GM12878 (cell line): ENCODE results near the gene GDE1. TPM values are rescaled to one million over a fixed set of nuclear protein-coding genes. Genes with fewer than 3 reads are reported as not detected.
A peak's percentile ranks its signal among the peaks of the same experiment; 100 is the strongest.

Source experiments
- ATAC-seq: fragments of 200-7000 bp; cut with Tn5 transposase; 3 replicates; pipeline ENCODE4 v1.9.1; 2020; ENCODE audit warnings: mild to moderate bottlenecking, moderate library complexity
- BruUV-seq: library from RNA; stranded (reverse); fragments of 400-500 nt; replicated peaks from 2 replicates; lab custom pipeline; 2021; lab: Mats Ljungman, UMichigan
- CTCF ChIA-PET: fragments of 300-600 bp; sonication (Branson Sonifier 250); formaldehyde crosslinking; extraction: SDS; loops from one replicate; lab custom pipeline; 2021; ENCODE audit warnings: inconsistent platforms; lab: Yijun Ruan, JAX
- POLR2A ChIA-PET: fragments of 350-600 bp; formaldehyde crosslinking; extraction: SDS; loops from one replicate; lab custom pipeline; 2021; ENCODE audit warnings: inconsistent platforms; lab: Charles Lee
- RAD21 ChIA-PET: fragments of 300-600 bp; sonication (Branson Sonifier 250); formaldehyde crosslinking; loops from one replicate; lab custom pipeline; 2023; ENCODE audit warnings: antibody characterized with exemption; ENCODE audit not compliant: unreplicated experiment; lab: Charles Lee
- SMC1A ChIA-PET: fragments of 300-600 bp; sonication (Branson Sonifier 250); formaldehyde crosslinking; loops from one replicate; lab custom pipeline; 2023; ENCODE audit not compliant: unreplicated experiment, uncharacterized antibody; lab: Charles Lee
- DNase-seq: peaks from one replicate; pipeline ENCODE4 v3.0.0-alpha.2; 2011; ENCODE audit warnings: low read depth, low spot score
- FAIRE-seq: peaks from 3 replicates; lab custom pipeline; 2011; peaks lifted over from hg19 to GRCh38; lab: Jason Lieb, UNC
- H2AFZ ChIP-seq: 2 replicates; pipeline ENCODE4 v1.6.0; 2011; ENCODE audit warnings: low read depth, low read length, control low read depth; ENCODE audit not compliant: control insufficient read depth
- H3K27ac ChIP-seq: 2 replicates; pipeline ENCODE4 v1.5.1; 2011; ENCODE audit warnings: control low read depth; ENCODE audit not compliant: control insufficient read depth, insufficient read depth
- H3K27me3 ChIP-seq, 2 experiments: replicated peaks in 1 of 2; 2 replicates each; pipeline versions ENCODE4 v1.6.0 to v1.6.1; 2011; ENCODE audit warnings: low read length in 1 of 2; ENCODE audit not compliant: control insufficient read depth in 2 of 2, insufficient read depth in 2 of 2
- H3K36me3 ChIP-seq, 2 experiments: 2 replicates each; pipeline ENCODE4 v1.5.1; 2011; ENCODE audit warnings: low read length in 1 of 2; ENCODE audit not compliant: control insufficient read depth in 2 of 2, insufficient read depth in 2 of 2
- H3K4me1 ChIP-seq: 2 replicates; pipeline ENCODE4 v1.6.1; 2011; ENCODE audit warnings: mild to moderate bottlenecking, low read length, moderate library complexity, mixed read lengths; ENCODE audit not compliant: control insufficient read depth, insufficient read depth
- H3K4me2 ChIP-seq: 2 replicates; pipeline ENCODE4 v1.6.0; 2011; ENCODE audit warnings: control low read depth; ENCODE audit not compliant: control insufficient read depth, insufficient read depth
- H3K4me3 ChIP-seq: fragments of 200-600 bp; sonication (generic); 2 replicates; pipeline ENCODE4 v1.5.1; 2016
- H3K79me2 ChIP-seq: 2 replicates; pipeline ENCODE4 v1.6.0; 2011; ENCODE audit warnings: low read length; ENCODE audit not compliant: control insufficient read depth, insufficient read depth
- H3K9ac ChIP-seq: 2 replicates; pipeline ENCODE4 v1.8.0; 2011; ENCODE audit warnings: low read length, control low read depth, mixed read lengths; ENCODE audit not compliant: control insufficient read depth, insufficient read depth
- H3K9me3 ChIP-seq: replicated peaks from 3 replicates; pipeline ENCODE4 v1.5.1; 2011; ENCODE audit warnings: mild to moderate bottlenecking, low read length; ENCODE audit not compliant: control insufficient read depth, insufficient read depth
- H4K20me1 ChIP-seq: 2 replicates; pipeline ENCODE4 v1.6.0; 2011; ENCODE audit not compliant: control insufficient read depth, insufficient read depth
- FOS ChIP-seq: IDR thresholded peaks from 3 replicates; pipeline ENCODE4 v1.6.1; 2011; ENCODE audit warnings: borderline replicate concordance; ENCODE audit not compliant: insufficient read length; ENCODE audit errors: extremely low read depth
- FOXK2 ChIP-seq: fragments of 450-650 bp; IDR thresholded peaks from 2 replicates; pipeline ENCODE4 v1.6.1; 2017; ENCODE audit warnings: mild to moderate bottlenecking, moderate library complexity
- IKZF2 ChIP-seq, 2 experiments: fragments of 450-650 bp; IDR thresholded peaks; 2 replicates each; pipeline ENCODE4 v1.6.1; 2017; ENCODE audit warnings: mild to moderate bottlenecking in 2 of 2, moderate library complexity in 2 of 2
- SRF ChIP-seq, 2 experiments: IDR thresholded peaks; 2 replicates each; pipeline ENCODE4 v1.6.1; 2011; ENCODE audit warnings: low read depth in 2 of 2, low read length in 2 of 2, mild to moderate bottlenecking in 1 of 2, moderate library complexity in 1 of 2
- ZBTB33 ChIP-seq: fragments of 450-650 bp; IDR thresholded peaks from 2 replicates; pipeline ENCODE4 v1.6.1; 2017; ENCODE audit warnings: mild to moderate bottlenecking
- WGBS: methylation state at CpG from one replicate; pipeline ENCODE4 v1.1.6; 2016; ENCODE audit warnings: low lambda C conversion rate; ENCODE audit not compliant: insufficient replicate concordance, insufficient coverage; ENCODE audit errors: missing lambda C conversion rate; 5-methylcytosine and 5-hydroxymethylcytosine counted together
- in situ Hi-C: fragments of 300-500 bp; cut with MboI; formaldehyde crosslinking; loops from 9 replicates; pipeline ENCODE4 v1.14.3; 2018; ENCODE audit warnings: mixed read lengths
- intact Hi-C: fragments of 100-400 bp; cut with micrococcal nuclease; formaldehyde crosslinking; loops from one replicate; pipeline ENCODE4 v1.14.2; 2022; ENCODE audit not compliant: unreplicated experiment
- polyA plus RNA-seq, 11 experiments: library from polyadenylated mRNA; depleted of rRNA in 4 of 11; unstranded in 6 of 11; stranded (reverse) in 5 of 11; fragments of >200 nt; fragmentation: Nextera tagmentation in 4 of 11; fragmentation: Illumina TruSeq in 1 of 11; extraction: Ambion mirVana in 4 of 11; extraction: Trizol in 1 of 11; gene quantifications; 1 replicate in 1 of 11; 2 replicates in 10 of 11; pipeline versions ENCODE4 v1.2.1 to v1.2.3, GENCODE V29; 2011 to 2016; ENCODE audit warnings: inconsistent platforms in 2 of 11, missing spikeins in 2 of 11, low read depth in 1 of 11
- total RNA-seq, 4 experiments: library from RNA; depleted of rRNA in 3 of 4; stranded (reverse); fragments of >200 nt in 3 of 4; fragmentation: Illumina TruSeq in 1 of 4; extraction: Trizol in 1 of 4; gene quantifications; 2 replicates each; pipeline versions ENCODE4 v1.2.1 to v1.2.3, GENCODE V29; 2013 to 2021

GDE1 gene
- total and polyA plus RNA-seq, 10 of the 15 experiments (the other 5 are each of a cell fraction or from before 2014, with no cell fraction given) = 14.8 to 31.8 (median 21.0) TPM

- intact Hi-C loops (no loop called here), in situ Hi-C loops (no loop called here)
- H4K20me1 ChIP-seq = no peaks in the 10 kb centered on the region
- no TSS peak for BruUV-seq
- H3K27ac ChIP-seq = no peak overlapping the region
- peaks cover 0 to 10% of the 10 kb centered on the region in 2 experiments; a peak in 2 of 4 replicates for H3K36me3 ChIP-seq
- peaks cover 7% of the 10 kb centered on the region for H3K4me1 ChIP-seq
- TF ChIP-seq SRF (IDR thresholded peaks at IDR 0.05; ENCODE audit: low read depth in 2 of 2, low read length in 2 of 2) = no peak
- TF ChIP-seq FOXK2 = 0 out of 2 replicates have a peak, but pooled peaks have one; percentile 17
- TF ChIP-seq ZBTB33 = no peak
- 0 out of 4 replicates have a peak, but pooled peaks of 1 of the 2 experiments have one; percentile 23 for TF ChIP-seq IKZF2 (IDR thresholded peaks at IDR 0.05)
- TF ChIP-seq FOS = no peak
- ChIA-PET RAD21 (interaction anchor here (1.7 to 2.5 kb wide), 2 partner anchors 15 to 38 kb away, joined by 4 to 7 read pairs; partner anchors contain the start of gene VPS35L), SMC1A (interaction anchor here (0.9 to 1.7 kb wide), 4 partner anchors 9 to 129 kb away, joined by 3 to 5 read pairs (median 4); no protein-coding TSS in a partner anchor), CTCF (interaction anchor here (1.6 to 4.5 kb wide), 4 partner anchors 11 to 128 kb away, joined by 4 to 23 read pairs (median 14); no protein-coding TSS in a partner anchor), POLR2A (interaction anchor here (0.6 kb wide), 1 partner anchor 426 kb away, joined by 5 read pairs; no protein-coding TSS in a partner anchor)
- peak; percentile 26 for ATAC-seq
- 0 out of 3 replicates have a peak, but pooled peaks cover 2% of the 10 kb centered on the region for H3K9me3 ChIP-seq
- no peak for DNase-seq
- H3K4me2 ChIP-seq = peak overlapping the region; percentile 62
- H2AFZ ChIP-seq = no peak overlapping the region
- H3K9ac ChIP-seq = no peak overlapping the region
- 66% methylated on average over 7 of the region's 8 CpGs for WGBS
- H3K4me3 ChIP-seq = peak overlapping the region; percentile 10; the same call in 1 of the 2 replicates
- H3K27me3 ChIP-seq = no peaks in the 10 kb centered on the region
- peaks cover 39% of the 10 kb centered on the region for H3K79me2 ChIP-seq
- no peak for FAIRE-seq
Observed at GRCh38 chr16:19517424-19518089, 4.3 kb downstream of the GDE1 start.
